Activated CD8-positive, alpha-beta memory T cell treated with anti-CD3 and anti-CD28 coated beads, Interleukin-2, amount 50 U/mL, for 24 hours (primary cell): ENCODE results near the gene SPG11.
"Not testable (repeated sequence)": the region's sequence is repeated elsewhere in the genome, so short reads cannot be mapped to it uniquely, and the experiment has no call there.

ENCODE experiments used
- DNase-seq: peaks from one replicate; pipeline ENCODE4 v3.0.0-alpha.2; 2020; ENCODE audit errors: extremely low read depth

The SPG11 gene

GRCh38 chr15:44554934-44555723, 108.3 kb downstream of the SPG11 start:
- DNase-seq, result no peak

DNA sequence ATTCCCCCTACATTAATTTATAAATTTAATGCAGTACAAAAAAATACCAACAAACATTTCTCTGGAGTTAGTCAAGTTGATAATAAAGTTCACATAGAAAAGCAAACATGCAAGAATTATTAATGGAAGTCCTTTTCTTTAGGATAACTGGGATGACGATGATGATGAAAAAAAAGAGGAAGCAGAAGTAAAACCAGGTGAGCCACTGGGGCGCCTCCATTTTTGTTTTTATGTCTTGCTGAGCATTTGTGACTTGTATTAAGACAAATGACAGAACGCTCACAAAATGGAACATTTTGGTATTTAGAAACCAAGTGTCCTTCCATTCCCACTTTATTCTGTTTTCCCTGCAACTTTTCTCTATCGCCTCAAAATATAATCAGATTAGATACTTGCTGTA, 112.7 kb downstream of the SPG11 start:
- no peak for DNase-seq

GRCh38 chr15:44550256-44550655, 113.2 kb downstream of the SPG11 start:
- DNase-seq, result no peak

GRCh38 chr15:44549152-44549551, 114.3 kb downstream of the SPG11 start:
- DNase-seq, result not testable (repeated sequence)

GRCh38 chr15:44545913-44546802, 117.3 kb downstream of the SPG11 start:
- DNase-seq, result no peak

GRCh38 chr15:44544745-44545144, 118.7 kb downstream of the SPG11 start:
- not testable (repeated sequence) for DNase-seq

GRCh38 chr15:44542596-44542995, 120.9 kb downstream of the SPG11 start:
- DNase-seq, result no peak

GRCh38 chr15:44541282-44541958, 122.0 kb downstream of the SPG11 start:
- no peak for DNase-seq

GRCh38 chr15:44537735-44538240, 125.7 kb downstream of the SPG11 start:
- DNase-seq, result no peak

- DNase-seq, result peak; percentile 80
Observed at GRCh38 chr15:44536962-44537734, 126.3 kb downstream of the SPG11 start, which contains the start of gene EIF3J. TSS of gene EIF3J (plus strand) at chr15:44537147. CDS start at chr15:44537195, 48 bp downstream.

- no peak for DNase-seq
Observed at GRCh38 chr15:44536302-44536961, 127.0 kb downstream of the SPG11 start.

GRCh38 chr15:44535523-44536301, 127.8 kb downstream of the SPG11 start:
- no peak for DNase-seq

GRCh38 chr15:44535092-44535491, 128.4 kb downstream of the SPG11 start:
- no peak for DNase-seq

DNA sequence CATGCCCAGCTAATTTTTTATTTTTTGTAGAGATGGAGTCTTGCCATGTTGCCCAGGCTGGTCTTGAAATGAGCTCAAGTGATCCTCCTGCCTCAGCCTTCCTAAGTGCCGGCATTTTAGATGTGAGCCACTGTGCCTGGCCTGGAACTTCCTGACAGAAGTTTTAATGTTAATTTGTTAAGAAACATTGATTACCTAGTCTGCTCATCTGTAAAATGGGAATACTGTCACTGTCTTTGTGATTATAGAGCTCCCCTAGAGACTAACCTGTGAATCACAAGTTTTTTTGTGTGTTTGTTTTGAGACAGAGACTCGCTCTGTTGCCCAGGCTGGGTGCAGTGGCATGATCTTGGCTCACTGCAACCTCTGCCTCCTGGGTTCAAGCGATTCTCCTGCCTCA, 130.8 kb downstream of the SPG11 start:
- no peak for DNase-seq

DNA sequence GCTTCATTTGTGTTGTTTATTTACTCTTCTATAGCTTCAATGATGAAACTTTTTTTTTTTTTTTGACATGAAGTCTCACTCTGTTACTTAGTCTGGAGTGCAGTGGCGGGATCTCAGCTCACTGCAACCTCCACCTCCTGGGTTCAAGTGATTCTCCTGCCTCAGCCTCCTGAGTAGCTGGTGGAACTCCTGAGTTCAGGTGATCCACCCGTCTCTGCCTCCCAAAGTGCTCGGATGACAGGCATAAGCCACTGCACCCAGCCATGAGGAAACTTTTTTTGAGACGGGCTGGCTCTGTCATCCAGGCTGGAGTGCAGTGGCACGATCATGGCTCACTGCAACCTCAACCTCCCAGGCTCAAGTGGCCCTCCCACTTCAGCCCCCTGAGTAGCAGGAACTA, 131.2 kb downstream of the SPG11 start:
- not testable (repeated sequence) for DNase-seq

- DNase-seq, result no peak
Observed at GRCh38 chr15:44530653-44531052, 132.8 kb downstream of the SPG11 start.

DNA sequence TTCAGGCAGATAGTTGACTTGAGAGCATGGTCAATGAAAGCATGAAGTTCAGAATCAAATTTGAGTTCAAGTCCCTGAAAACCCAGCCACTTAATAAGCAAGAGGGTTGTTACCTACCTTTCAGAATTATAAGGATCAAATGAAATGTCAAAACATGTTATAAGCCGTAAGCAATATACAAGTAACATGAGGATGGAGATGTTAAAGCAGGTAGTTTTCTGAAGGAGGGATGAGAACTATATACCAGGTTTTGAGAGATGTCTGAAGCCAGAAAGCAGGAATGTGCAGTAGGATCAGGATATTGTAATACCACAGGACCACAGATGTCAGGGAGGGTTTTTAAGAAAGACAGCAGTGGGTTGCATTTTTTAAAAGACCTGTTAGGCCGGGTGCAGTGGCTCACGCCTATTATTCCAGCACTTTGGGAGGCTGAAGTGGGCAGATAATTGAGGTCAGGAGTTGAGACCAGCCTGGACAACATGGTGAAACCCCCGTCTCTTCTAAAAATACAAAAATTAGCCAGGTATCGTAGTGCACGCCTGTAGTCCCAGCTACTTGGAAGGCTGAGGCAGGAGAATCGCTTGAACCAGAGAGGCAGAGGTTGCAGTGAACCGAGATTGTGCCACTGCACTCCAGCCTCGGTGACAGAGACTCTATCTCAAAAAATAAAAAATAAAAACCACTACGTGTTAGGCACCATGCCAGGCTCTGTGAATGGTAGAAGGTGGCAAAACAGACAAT, 133.4 kb downstream of the SPG11 start:
- DNase-seq, result no peak

GRCh38 chr15:44527241-44527640, 136.2 kb downstream of the SPG11 start:
- DNase-seq, result no peak

GRCh38 chr15:44525018-44525417, 138.4 kb downstream of the SPG11 start:
- no peak for DNase-seq
